Effector memory CD4-positive, alpha-beta T cell (primary cell): ENCODE results near the gene MPRIP.

Experiments used
- DNase-seq, 3 donors: peaks; one replicate each; pipeline ENCODE4 v3.0.0-alpha.2; 2020
- H3K27ac ChIP-seq: 2 replicates; pipeline ENCODE4 v1.7.0; 2013; ENCODE audit warnings: mild to moderate bottlenecking, low read length, moderate library complexity; ENCODE audit not compliant: insufficient read depth, poor library complexity, severe bottlenecking
- H3K27me3 ChIP-seq: replicated peaks from 2 replicates; pipeline ENCODE4 v1.7.0; 2013; ENCODE audit warnings: mild to moderate bottlenecking, low read length; ENCODE audit not compliant: insufficient read depth, control insufficient read depth, poor library complexity, severe bottlenecking
- H3K36me3 ChIP-seq: 2 replicates; pipeline ENCODE4 v1.7.0; 2013; ENCODE audit warnings: mild to moderate bottlenecking, low read length, moderate library complexity; ENCODE audit not compliant: control insufficient read depth, insufficient read depth
- H3K4me1 ChIP-seq: 2 replicates; pipeline ENCODE4 v1.7.0; 2013; ENCODE audit warnings: low read length, mild to moderate bottlenecking; ENCODE audit not compliant: control insufficient read depth, insufficient read depth, poor library complexity, severe bottlenecking
- H3K4me3 ChIP-seq: 2 replicates; pipeline ENCODE4 v1.7.0; 2013; ENCODE audit warnings: low read length, low read depth, mild to moderate bottlenecking; ENCODE audit not compliant: insufficient read depth, poor library complexity, severe bottlenecking
- H3K9me3 ChIP-seq: 2 replicates; pipeline ENCODE4 v1.7.0; 2013; ENCODE audit warnings: mild to moderate bottlenecking, low read length, moderate library complexity; ENCODE audit not compliant: control insufficient read depth

Gene MPRIP

GRCh38 chr17:17214646-17215436 lies 172.6 kb downstream of the MPRIP start:
- no peak overlapping the region for H3K4me3 ChIP-seq
- no peaks in the 10 kb centered on the region for H3K27me3 ChIP-seq
- H3K4me1 ChIP-seq = no peaks in the 10 kb centered on the region
- DNase-seq = no peak
- no peaks in the 10 kb centered on the region for H3K9me3 ChIP-seq
- no peak overlapping the region for H3K27ac ChIP-seq
- H3K36me3 ChIP-seq = peaks cover 63% of the 10 kb centered on the region

DNA sequence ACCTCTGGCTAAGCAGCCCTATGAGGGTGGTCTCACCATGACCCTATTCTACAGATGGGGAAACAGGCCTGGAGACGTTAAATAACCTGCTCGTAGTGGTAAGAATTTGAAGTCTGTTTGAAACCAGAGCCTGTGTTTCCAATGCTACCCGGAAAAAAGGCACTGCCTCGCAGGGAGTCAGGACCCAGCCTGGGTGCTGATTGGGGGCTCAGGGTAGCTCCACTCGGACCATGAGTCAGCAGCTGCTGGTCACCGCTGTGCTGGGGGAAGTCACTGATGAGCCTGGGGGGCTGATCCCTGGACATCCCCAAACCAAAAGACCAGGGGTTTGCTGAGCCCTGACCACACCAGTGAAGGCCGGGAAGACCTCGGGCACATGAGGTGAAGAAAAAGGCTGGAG lies 173.3 kb downstream of the MPRIP start:
- DNase-seq = no peak
- no peaks in the 10 kb centered on the region for H3K9me3 ChIP-seq
- H3K4me1 ChIP-seq = no peaks in the 10 kb centered on the region
- H3K27me3 ChIP-seq = no peaks in the 10 kb centered on the region
- no peak overlapping the region for H3K4me3 ChIP-seq
- H3K27ac ChIP-seq = no peak overlapping the region
- peaks cover 70% of the 10 kb centered on the region for H3K36me3 ChIP-seq

- Histone ChIP-seq H3K36me3 (peaks cover 77% of the 10 kb centered on the region), H3K9me3 (no peaks in the 10 kb centered on the region), H3K4me1 (no peaks in the 10 kb centered on the region), H3K4me3 (no peak overlapping the region), H3K27ac (no peak overlapping the region), H3K27me3 (no peaks in the 10 kb centered on the region)
- no peak for DNase-seq
These were observed 174.0 kb downstream of the MPRIP start for GRCh38 chr17:17216236-17216635.

DNA sequence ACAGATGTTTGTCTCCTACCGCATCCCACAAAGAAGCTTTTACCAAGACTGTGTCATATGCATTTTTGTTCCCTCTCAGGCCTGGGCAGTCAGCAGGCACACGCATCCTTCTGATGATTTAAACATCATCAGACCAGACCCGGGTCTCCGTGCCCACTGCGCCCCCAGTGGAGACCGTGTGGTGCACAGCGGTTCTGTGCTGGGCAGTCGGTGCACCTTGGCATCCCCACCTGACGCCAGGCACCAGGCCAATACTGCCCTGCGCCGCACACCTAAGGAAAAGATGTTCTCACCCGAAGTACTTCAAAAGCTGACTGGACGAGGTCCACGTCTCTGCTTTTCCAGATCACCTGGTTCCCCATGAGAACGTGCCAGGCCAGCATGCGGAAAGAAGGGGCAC lies 174.5 kb downstream of the MPRIP start:
- no peaks in the 10 kb centered on the region for H3K27me3 ChIP-seq
- no peak overlapping the region for H3K27ac ChIP-seq
- DNase-seq = no peak
- H3K36me3 ChIP-seq = peaks cover 82% of the 10 kb centered on the region
- no peaks in the 10 kb centered on the region for H3K9me3 ChIP-seq
- no peak overlapping the region for H3K4me3 ChIP-seq
- no peaks in the 10 kb centered on the region for H3K4me1 ChIP-seq

DNA sequence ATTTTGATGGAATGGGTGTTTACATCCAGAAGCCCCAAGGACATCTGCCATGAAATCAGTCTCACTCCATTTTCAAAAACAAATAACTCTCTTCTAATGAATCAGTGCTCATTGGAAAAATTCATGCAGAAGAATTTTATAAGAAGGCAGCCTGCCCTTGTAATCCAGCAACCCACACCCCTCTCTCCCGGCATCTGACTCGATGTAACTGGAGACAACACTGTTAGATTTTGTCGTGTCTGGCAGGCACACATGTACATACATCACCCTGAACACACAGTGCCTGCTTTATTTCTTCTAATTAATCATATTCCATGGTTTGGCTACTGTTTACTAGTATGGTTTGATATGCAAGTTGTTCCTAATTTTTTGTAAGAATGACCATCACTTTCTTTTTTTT lies 175.7 kb downstream of the MPRIP start:
- H3K36me3 ChIP-seq = peaks cover 90% of the 10 kb centered on the region
- H3K27me3 ChIP-seq = no peaks in the 10 kb centered on the region
- no peak for DNase-seq
- H3K4me1 ChIP-seq = no peaks in the 10 kb centered on the region
- no peak overlapping the region for H3K4me3 ChIP-seq
- no peaks in the 10 kb centered on the region for H3K9me3 ChIP-seq
- no peak overlapping the region for H3K27ac ChIP-seq

- Histone ChIP-seq H3K27me3 (no peaks in the 10 kb centered on the region), H3K4me3 (no peak overlapping the region), H3K27ac (no peak overlapping the region), H3K36me3 (peaks cover 94% of the 10 kb centered on the region), H3K9me3 (no peaks in the 10 kb centered on the region), H3K4me1 (no peaks in the 10 kb centered on the region)
- DNase-seq = no peak
These were observed 178.3 kb downstream of the MPRIP start for GRCh38 chr17:17220529-17220928.

DNA sequence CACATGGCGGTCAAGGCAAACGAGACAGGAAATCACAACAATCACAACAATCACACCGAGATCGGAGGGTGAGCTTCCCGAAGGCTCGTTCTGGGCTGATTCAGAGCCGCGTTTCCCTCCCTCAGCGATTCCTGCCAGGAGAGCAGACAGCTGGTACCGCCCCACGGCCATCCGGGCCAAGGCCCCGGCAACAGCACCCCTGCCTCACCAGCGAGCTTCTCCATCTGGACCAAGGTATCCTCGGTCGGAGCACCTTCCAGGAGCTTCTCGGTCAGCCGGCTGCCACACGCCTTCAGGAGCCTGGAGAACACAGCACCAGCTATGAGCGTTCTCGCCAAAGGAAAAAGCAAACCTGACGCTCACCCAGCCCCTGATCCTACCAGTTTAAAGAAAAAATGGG lies 179.1 kb downstream of the MPRIP start:
- Histone ChIP-seq H3K9me3 (no peaks in the 10 kb centered on the region), H3K4me3 (no peak overlapping the region), H3K27ac (no peak overlapping the region), H3K27me3 (no peaks in the 10 kb centered on the region), H3K4me1 (no peaks in the 10 kb centered on the region), H3K36me3 (peaks cover 93% of the 10 kb centered on the region)
- DNase-seq = no peak

- peaks cover 90% of the 10 kb centered on the region for H3K36me3 ChIP-seq
- H3K27me3 ChIP-seq = no peaks in the 10 kb centered on the region
- H3K9me3 ChIP-seq = no peaks in the 10 kb centered on the region
- no peak overlapping the region for H3K27ac ChIP-seq
- DNase-seq = no peak
- H3K4me1 ChIP-seq = no peaks in the 10 kb centered on the region
- no peak overlapping the region for H3K4me3 ChIP-seq
These were observed 181.5 kb downstream of the MPRIP start for GRCh38 chr17:17223736-17224135.

DNA sequence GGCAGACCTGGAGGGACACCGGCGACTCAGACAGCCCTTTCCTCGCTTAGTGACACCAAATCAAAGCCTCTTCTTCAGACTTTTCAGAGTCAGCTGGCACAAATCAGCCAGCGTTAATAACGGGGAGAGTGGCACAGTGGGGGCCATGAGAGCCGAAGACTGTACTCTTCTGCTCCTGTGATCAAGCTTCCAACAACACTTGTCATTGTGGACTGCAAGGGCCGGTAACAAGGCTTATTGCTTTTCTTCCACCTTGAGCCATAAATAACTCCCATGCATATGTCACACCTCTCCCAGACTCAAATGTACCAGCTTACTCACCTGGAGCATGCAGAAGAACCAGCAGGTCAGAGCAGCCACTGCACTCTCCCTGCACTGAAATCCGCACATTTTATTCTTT lies 181.9 kb downstream of the MPRIP start:
- no peak for DNase-seq
- H3K36me3 ChIP-seq = peaks cover 91% of the 10 kb centered on the region
- H3K4me3 ChIP-seq = no peak overlapping the region
- no peaks in the 10 kb centered on the region for H3K9me3 ChIP-seq
- H3K27ac ChIP-seq = no peak overlapping the region
- no peaks in the 10 kb centered on the region for H3K27me3 ChIP-seq
- no peaks in the 10 kb centered on the region for H3K4me1 ChIP-seq

GRCh38 chr17:17225901-17226300 lies 183.6 kb downstream of the MPRIP start:
- H3K4me1 ChIP-seq = no peaks in the 10 kb centered on the region
- H3K9me3 ChIP-seq = no peaks in the 10 kb centered on the region
- DNase-seq = no peak
- H3K27me3 ChIP-seq = no peaks in the 10 kb centered on the region
- no peak overlapping the region for H3K27ac ChIP-seq
- peaks cover 96% of the 10 kb centered on the region for H3K36me3 ChIP-seq
- H3K4me3 ChIP-seq = no peak overlapping the region
